ENCODE measurements around the gene MYO7B. TPM values are rescaled to one million over a fixed set of nuclear protein-coding genes. Genes with fewer than 3 reads are reported as not detected.

MYO7B gene
- total RNA-seq, 6 donors from 2014 or later: 1.2 to 6.1 (median 3.1) TPM

GRCh38 chr2:127498386-127498785 lies 37.1 kb upstream of the MYO7B start:
- H3K36me3 ChIP-seq: peaks cover 16 to 96% (median 43%) of the 10 kb centered on the region in 4 donors
- H3K4me1 ChIP-seq: peaks cover 0 to 7% (median 3%) of the 10 kb centered on the region in 4 donors
- no peaks in the 10 kb centered on the region for H3K27me3 ChIP-seq
- TF ChIP-seq CTCF (IDR thresholded peaks at IDR 0.05) (no peak), POLR2A (IDR thresholded peaks at IDR 0.05) (no peak), EP300 (IDR thresholded peaks at IDR 0.05) (no peak), POLR2AphosphoS5 (IDR thresholded peaks at IDR 0.05) (no peak)
- 69 to 79% methylated on average over 2 of the region's 2 CpGs for WGBS, 2 donors
- ATAC-seq (ENCODE audit: low FRiP score in 2 of 2) (no peak), DNase-seq (no peak)
- no peaks in the 10 kb centered on the region for H3K9me3 ChIP-seq
- no peak overlapping the region for H3K27ac ChIP-seq
- H3K4me3 ChIP-seq: no peak overlapping the region

- no peak overlapping the region for H3K27ac ChIP-seq
- H3K4me1 ChIP-seq: peaks cover 13 to 28% (median 24%) of the 10 kb centered on the region in 4 donors
- ATAC-seq (ENCODE audit: low FRiP score in 2 of 2): no peak
- H3K9me3 ChIP-seq: no peaks in the 10 kb centered on the region
- peaks cover 9 to 72% (median 42%) of the 10 kb centered on the region in 4 donors for H3K36me3 ChIP-seq
- TF ChIP-seq EP300 (IDR thresholded peaks at IDR 0.05): no peak
- no peak for TF ChIP-seq CTCF (IDR thresholded peaks at IDR 0.05)
- no peak for TF ChIP-seq POLR2AphosphoS5 (IDR thresholded peaks at IDR 0.05)
- no peak for TF ChIP-seq POLR2A (IDR thresholded peaks at IDR 0.05)
- 97 to 98% methylated on average over 2 of the region's 2 CpGs for WGBS, 2 donors
- H3K27me3 ChIP-seq: no peaks in the 10 kb centered on the region
- no peak overlapping the region for H3K4me3 ChIP-seq
- DNase-seq: no peak
Measured at GRCh38 chr2:127503491-127503890, 32.0 kb upstream of the MYO7B start.

- Histone ChIP-seq H3K9me3 (no peaks in the 10 kb centered on the region), H3K4me1 (peaks cover 23 to 36% (median 34%) of the 10 kb centered on the region in 4 donors), H3K27me3 (no peaks in the 10 kb centered on the region), H3K27ac (no peak overlapping the region), H3K4me3 (no peak overlapping the region), H3K36me3 (peaks cover 9 to 62% (median 38%) of the 10 kb centered on the region in 4 donors)
- DNase-seq (no peak), ATAC-seq (ENCODE audit: low FRiP score in 2 of 2) (no peak)
- TF ChIP-seq POLR2AphosphoS5 (IDR thresholded peaks at IDR 0.05): no peak
- no peak for TF ChIP-seq EP300 (IDR thresholded peaks at IDR 0.05)
- no peak for TF ChIP-seq POLR2A (IDR thresholded peaks at IDR 0.05)
- TF ChIP-seq CTCF (IDR thresholded peaks at IDR 0.05): no peak
- 94 to 96% methylated on average over 10 to 11 of the region's 11 CpGs for WGBS, 2 donors
Measured at GRCh38 chr2:127504552-127505430, 30.7 kb upstream of the MYO7B start.

GRCh38 chr2:127506510-127506909 lies 29.0 kb upstream of the MYO7B start:
- ATAC-seq (ENCODE audit: low FRiP score in 2 of 2) (no peak), DNase-seq (no peak)
- TF ChIP-seq EP300 (IDR thresholded peaks at IDR 0.05) (no peak), CTCF (IDR thresholded peaks at IDR 0.05) (no peak), POLR2AphosphoS5 (IDR thresholded peaks at IDR 0.05) (no peak)
- no peak overlapping the region for H3K4me3 ChIP-seq
- 47 to 65% methylated on average over 1 of the region's 1 CpG for WGBS, 2 donors
- H3K9me3 ChIP-seq: no peaks in the 10 kb centered on the region
- H3K27me3 ChIP-seq: no peaks in the 10 kb centered on the region
- H3K36me3 ChIP-seq: peaks cover 9 to 44% (median 31%) of the 10 kb centered on the region in 4 donors
- no peak overlapping the region for H3K27ac ChIP-seq
- H3K4me1 ChIP-seq: peaks cover 29 to 42% (median 36%) of the 10 kb centered on the region in 4 donors

All from upper lobe of left lung (tissue), 6 donors.